HG02870 (cell line): ENCODE results near the gene LRCH4.

ENCODE experiments used
- ATAC-seq: cut with Tn5 transposase; IDR thresholded peaks from one replicate; pipeline ENCODE4 v1.9.1; 2021; ENCODE audit warnings: mild to moderate bottlenecking, moderate library complexity; ENCODE audit not compliant: unreplicated experiment

LRCH4 gene

DNA sequence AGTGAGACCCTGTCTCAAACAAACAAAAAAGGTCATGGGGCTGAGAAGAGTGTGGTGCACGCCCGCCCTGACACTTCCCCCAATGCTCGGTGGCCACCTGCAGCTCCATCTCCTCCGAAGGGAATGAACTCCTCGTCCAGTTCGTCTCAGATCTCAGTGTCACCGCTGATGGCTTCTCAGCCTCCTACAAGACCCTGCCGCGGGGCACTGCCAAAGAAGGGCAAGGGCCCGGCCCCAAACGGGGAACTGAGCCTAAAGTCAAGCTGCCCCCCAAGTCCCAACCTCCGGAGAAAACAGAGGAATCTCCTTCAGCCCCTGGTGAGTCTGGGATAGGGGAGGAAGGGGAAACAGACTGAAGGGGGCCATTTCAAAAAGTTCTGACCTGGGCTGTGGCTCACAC, 20.4 kb upstream of the LRCH4 start:
- no peak for ATAC-seq

DNA sequence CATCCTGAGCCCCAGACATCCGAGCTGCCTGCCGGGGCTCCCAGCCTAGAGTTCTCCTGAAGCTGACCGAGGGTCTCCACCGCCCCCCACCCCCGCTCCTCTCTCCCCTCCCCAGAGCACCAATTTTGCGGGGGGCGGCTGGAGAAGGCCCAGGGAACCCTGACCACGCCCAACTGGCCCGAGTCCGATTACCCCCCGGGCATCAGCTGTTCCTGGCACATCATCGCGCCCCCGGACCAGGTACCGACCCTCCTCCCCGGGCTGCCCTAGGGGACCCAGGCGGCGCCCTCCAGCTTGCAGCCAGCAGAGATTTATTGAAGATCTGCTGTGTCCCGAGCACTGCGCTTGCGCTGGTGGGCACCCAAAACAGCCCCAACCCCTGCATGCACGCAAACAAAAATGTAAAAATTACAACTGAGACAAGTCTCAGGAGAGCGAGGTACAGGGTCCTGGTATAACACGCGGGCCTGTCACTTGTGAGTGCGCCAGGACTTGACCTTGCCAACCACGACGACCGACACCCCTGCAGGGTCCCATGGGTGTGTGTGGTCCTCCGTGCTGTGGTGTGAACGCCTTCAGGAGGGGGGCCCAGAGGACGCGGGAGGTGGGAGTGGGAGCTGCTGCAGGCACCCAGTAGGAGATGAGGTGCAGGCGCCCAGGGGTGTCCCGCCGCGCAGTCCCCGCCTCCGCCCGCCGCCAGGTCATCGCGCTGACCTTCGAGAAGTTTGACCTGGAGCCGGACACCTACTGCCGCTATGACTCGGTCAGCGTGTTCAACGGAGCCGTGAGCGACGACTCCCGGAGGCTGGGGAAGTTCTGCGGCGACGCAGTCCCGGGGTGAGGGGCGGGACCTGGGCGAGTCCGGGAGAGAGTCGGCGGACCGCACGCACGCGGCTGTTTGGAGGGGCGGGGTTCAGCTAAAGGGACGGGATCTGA, 19.3 kb upstream of the LRCH4 start:
- ATAC-seq: no peak

DNA sequence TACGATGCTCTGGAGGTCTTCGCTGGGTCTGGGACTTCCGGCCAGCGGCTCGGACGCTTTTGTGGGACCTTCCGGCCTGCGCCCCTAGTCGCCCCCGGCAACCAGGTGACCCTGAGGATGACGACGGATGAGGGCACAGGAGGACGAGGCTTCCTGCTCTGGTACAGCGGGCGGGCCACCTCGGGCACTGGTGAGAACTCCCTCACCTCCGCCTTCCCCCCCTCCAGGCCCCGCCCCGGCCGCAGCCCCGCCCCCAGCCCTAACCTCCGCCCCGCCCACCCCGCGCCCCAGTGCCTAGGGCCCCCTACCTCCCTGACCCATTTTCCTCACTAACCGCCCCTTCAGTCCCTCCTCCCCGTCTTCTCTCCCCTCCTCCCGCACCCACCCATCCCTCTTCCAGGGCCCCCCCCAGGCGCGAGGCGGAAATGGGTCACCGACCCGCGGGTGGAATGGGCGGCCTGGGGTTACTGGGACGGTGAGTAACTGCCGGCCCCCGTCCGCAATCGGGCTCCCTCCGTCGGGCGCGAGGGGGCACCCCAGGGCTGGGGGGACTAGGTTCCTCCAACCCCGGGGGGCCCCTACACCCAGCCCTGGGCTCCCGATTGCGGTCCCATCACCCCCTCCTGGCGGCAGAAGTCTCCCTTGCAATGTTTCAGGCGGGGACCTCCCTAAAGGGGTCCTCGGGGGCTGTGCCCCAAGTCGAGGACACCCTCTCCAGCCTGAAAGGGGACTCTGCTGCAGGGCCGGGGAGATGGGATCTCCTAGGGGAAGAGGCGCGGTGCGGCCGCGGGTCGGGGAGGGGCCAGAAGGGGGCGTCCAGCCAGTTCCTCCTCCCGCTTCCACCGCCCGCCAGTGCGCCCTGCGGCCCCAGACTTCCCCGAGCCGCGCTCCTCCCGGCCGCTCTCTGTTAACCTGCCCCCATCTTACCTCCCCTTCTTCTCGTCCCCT, 18.4 kb upstream of the LRCH4 start:
- ATAC-seq: no peak

DNA sequence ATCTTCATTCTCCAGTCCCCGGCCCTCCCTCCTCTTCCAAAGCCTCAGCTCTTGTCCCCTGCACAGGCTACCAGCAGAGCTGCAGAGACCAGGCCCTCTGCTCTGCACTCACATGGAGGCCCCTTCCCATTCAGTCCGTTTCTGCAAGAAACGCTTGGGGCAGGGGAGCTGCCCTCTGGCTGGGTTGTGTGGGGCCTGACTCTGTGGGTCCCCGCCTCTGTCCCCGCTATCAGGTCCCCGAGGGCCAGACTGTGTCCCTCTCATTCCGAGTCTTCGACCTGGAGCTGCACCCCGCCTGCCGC, 17.7 kb upstream of the LRCH4 start:
- ATAC-seq: no peak

DNA sequence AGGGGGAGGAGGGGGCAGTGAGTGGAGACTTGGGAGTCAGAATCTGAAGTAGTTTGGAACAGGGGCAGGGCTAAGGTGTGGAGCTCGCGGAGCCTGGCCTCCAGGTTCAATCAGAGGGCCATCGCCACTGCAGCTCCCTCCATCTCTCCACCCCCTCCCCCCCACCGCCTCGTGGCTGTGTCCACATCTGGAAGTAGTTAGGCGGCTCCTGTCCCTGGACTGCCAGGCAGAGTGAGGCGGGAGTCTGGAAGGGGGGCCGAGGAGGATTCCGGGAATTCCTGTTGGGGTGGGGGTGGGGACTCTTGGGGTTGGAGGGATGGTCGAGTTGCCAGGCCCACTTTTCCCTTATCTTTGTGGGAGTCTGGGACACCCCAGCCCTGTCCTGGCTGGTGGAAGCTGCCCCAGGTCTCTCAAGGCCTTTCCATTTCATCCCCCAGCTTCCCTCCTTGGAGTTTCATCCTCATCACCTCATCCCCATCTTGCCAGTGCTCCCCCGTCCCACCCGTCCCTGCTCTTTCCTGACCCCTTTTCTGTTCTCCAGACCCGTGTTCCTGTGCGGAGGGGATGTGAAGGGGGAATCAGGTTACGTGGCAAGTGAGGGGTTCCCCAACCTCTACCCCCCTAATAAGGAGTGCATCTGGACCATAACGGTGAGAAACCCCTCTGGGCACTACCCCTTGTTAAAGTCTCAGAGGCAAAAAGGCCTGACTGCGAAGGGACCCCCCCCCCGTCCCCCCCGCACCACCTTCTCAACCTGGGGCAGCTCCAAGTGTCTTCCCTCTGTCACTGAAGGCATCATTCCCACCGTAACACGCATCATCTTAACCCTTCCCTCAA, 17.2 kb upstream of the LRCH4 start:
- ATAC-seq: no peak

DNA sequence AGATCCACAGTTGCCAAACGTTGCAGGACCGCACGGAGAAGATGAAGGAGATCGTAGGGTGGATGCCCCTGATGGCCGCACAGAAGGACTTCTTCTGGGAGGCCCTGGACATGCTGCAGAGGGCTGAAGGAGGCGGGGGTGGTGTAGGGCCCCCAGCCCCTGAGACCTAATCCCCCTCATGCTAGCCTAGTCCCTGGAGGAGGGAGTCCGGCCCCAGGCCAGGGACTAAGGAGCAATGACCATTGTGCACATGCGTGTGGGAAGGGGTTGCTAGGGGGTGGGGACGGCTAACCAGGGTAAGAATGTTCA, 14.8 kb upstream of the LRCH4 start:
- no peak for ATAC-seq

DNA sequence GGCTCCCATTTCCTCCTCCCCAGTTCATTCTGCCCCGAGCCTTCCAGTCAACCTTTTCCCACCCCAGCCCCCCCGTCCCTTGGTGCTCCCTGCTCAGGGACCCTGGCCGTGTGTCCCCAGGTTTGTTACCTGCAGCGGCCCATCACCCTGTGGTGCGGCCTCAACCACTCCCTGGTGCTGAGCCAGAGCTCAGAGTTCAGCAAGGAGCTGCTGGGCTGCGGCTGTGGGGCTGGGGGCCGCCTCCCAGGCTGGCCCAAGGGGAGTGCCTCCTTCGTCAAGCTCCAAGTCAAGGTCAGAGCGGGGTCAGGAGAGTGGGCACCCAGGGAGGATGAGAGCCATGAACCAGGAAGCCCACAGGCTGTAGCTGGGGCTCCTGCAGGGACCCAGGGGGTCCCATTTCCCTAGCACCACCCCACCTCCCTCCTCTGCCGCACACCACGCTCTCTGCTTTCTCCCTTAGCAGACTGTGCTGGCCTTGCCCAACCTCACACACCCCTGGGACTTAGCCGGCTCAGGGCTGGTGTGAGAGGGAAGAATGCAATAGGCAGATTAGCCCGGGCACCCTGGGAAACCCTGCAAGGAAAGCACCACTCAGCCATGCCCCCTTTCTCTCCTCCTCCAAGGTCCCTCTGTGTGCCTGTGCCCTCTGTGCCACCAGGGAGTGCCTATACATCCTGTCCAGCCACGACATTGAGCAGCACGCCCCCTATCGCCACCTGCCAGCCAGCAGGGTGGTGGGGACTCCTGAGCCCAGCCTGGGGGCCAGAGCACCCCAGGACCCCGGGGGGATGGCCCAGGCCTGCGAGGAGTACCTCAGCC, 14.2 kb upstream of the LRCH4 start:
- no peak for ATAC-seq

DNA sequence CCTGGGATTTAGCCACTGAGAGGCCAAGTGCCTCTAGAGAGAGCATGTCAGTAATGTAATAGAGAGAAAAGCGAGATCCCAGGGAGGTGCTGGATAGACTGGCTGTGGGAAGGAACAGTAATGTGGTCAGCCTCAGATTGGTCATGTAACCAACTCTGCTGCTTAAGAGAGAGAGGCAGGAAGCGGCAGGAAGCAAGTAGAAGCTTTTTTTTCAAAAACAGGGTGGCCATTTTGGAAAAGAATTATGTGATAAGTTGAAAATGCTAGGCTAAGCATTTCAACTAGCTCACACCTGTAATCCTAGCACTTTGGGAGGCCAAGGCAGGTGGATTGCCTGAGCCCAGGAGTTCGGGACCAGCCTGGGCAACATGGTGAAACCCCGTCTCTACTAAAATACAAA, 12.5 kb upstream of the LRCH4 start:
- no peak for ATAC-seq

DNA sequence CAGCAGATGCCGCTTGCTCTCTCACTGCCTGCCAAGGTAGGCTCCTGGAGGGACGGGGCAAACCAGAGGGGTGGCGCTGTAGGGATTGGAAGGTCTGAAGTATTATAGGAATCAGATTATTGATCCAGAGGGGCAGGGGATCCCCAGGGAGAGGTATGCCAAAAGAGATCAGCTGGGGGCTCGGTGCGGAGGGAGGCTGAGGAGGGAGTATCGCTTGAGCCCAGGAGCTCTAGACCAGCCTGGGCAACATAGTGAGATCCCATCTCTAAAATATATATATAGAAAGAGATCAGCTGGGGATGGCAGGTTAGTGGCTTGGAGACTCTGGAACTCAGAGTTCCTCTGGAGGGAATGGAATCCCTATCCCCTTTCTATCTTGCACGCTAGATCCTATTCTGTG, 9.3 kb upstream of the LRCH4 start:
- no peak for ATAC-seq

DNA sequence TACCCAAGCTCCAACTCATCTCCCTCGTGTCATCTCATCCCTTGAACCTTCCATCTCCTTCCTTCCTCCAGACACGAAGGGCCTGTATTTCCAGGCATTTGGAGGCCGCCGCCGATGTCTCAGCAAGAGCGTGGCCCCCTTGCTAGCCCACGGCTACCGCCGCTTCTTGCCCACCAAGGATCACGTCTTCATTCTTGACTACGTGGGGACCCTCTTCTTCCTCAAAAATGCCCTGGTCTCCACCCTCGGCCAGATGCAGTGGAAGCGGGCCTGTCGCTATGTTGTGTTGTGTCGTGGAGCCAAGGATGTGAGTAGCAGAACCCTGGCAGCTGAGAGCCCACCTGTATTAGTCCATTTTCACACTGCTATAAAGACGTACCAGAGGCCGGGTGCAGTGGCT, 5.7 kb upstream of the LRCH4 start:
- ATAC-seq: no peak

DNA sequence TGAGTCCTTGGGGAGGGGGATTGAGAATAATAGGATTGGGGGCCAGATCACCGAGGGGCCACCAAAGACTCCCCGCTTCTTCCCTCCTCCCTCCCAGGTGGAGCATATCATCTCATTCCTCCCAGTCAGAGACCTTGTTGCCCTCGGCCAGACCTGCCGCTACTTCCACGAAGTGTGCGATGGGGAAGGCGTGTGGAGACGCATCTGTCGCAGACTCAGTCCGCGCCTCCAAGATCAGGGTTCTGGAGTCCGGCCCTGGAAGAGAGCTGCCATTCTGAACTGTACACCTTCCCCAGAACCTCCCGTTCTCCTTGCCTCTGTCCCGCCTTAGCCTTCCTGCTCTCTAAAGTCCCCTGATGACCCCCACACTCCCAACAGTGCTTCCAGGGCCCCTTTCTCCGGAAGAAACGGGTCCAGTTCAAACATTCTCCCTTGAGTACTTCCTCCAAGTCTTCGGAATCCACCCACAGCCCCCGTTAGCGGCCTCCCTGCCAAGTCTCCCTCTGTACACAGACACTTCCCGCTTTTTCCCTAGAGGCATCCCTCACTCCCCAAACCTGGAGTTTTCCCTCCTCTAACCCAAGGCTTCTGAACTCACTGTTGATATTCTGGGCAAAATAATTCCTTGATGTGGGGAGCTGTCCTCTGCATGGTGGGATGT, 4.3 kb upstream of the LRCH4 start:
- no peak for ATAC-seq

DNA sequence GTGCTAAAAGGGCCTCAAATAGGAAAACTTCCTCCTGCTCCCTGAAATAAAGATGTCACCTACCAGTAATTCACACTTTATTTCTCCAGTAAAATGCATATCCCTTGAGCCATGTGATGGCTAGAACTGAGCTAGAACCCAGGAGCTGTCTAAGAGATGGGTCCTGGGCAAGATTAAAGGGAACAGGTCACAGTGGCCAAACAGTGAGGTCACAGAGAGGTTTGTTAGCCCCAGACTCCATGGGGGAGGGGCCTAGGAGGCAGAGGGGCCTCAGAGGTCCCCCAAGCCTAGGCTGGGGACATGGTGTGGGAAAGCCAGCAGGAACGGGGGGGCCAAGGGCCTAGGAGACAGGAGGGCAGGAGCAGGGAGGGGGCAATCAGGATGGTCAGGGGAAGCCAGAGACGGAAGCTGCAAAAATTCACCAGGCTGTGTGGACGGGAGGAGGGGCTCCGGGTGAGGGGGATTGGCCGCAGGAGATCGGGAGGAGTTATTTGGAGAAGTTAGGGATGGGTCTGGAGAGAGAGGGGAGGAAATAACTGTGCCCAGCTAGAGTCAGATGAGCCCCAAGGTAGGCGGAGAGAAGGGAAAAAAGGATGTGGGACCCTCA, 3.5 kb upstream of the LRCH4 start:
- no peak for ATAC-seq

DNA sequence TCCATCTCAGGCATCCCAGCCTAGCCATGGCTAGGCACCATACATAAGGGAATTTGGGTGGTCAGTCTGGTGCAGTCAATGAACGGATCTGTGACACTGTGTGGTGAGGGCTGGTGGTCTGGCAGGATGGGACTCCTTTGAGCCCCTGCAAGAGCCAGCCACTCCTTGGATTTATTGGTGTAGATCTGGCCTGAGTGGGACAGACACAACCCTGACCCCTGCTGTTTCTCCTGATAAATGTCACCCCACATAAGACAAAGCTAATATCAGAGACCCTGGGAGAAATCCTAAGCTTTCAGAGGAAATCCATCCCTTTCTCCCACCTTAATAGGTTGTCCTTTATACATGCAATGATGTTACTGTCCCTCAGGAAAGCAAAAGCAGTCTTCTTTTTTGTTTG, 2.5 kb upstream of the LRCH4 start:
- no peak for ATAC-seq

DNA sequence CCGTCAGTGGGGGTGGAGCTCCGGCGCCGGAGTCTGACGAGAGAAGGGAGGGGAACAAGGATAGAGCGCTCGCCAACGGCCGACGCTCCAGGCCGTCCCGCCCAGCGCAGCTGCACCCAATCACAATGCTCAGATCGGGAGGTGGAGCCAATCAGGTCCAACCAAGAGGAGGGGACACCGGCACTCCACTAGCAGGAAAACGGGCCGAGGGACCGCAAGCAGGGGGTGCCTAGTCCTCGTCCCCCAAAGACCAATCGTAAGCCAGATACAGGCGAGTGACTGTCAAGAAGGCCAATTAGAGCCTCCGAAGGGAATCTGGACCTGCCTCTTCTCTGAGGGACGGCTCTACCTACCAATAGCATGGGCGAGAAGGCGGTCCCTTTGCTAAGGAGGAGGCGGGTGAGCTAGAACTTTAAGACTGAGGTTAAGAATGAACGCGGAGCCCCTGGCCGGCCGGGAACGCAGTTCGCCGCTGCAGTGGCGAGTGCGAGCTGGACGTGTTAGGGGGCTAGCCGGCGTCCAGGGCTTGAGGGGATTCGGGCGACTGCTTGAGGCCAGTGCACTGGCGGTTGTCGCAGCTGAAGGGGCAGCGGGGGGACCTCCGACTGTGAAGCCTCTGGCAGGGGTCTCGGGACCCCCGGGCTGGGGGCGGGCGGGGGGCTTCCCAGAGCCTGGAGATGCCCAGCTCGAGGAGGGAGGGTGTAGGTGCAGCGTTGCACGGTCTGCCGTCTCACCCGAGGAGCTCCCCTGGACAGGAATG, 517 bp upstream of the LRCH4 start, which contains the start of gene FBXO24:
TSS of gene FBXO24 (plus strand) at position 63 of the 760 bp plus-strand sequence. CDS start at position 361, 298 bp downstream.
- ATAC-seq: peak; percentile 87

DNA sequence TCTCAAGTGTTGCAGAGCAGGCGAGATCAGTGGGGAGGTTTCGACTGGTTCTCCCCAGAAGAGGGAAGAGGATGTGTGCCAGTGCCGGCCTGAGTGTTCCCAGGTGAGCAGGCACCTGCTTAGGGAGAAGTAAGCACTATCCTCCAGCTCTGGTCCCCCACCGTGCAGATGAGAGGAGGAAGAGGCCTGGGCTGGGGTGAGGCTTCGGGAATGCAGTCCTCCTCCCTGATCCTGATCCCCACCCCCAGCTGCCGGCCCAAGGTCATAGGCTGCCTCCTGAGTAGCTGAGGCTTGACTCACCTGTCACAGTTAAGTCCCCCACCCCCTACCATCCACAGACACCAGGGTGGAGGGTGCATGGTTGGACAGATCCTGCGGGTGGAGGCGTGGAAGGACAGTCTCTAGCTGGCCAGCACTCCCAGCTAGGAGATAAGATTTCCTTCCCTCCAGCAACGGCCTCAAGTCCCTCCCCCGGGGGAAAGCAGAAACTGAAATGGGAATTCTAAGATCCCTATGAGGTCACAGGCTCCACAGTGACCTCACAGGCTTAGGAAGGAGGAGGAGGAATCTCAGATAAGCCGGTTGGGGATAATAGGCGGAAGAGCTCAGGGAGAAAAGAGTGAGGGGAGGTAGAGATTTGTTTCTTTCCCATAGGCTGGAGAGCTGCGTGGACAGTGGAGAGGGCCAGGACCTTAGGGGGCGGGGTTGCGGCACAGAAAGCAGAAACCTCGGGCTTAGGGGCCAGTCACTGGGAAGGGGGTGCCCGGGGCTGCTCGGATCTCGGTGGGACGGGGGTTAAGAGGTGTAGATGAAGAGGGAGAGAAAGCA, 1.0 kb downstream of the LRCH4 start:
- ATAC-seq: no peak

DNA sequence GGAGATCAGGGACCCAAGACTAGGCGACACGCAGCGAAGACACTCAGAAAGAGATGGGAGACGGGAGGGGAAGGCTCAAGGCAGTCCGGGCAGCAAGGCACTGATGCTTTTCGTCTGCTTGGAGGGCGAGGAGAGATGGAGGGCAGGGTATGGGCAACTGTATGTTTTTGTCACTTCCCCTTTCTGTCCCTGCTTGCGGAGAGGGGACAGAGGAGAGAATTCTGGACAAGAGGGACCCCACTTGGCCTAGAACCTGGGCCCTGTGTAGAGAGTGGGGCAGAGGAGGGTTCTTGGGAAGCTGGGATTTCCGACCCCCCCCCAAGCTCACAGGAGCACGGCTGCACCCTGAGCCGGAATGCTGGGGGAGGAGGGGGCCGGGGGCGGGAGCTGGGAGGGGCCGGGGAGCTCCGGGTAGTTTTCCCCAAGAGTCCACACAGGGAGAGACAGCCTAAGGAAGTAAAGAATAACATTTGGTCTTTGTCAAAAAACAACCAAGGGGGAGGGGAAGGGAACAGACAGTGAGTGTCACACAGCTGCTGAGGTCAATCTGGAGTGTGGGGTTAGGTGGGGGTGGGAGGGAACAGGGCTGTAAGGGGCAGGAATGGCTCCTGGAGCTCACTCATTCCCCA, 1.8 kb downstream of the LRCH4 start:
- ATAC-seq: no peak
